ENCODE results near the gene LTN1. TPM values are rescaled to one million over a fixed set of nuclear protein-coding genes. Genes with fewer than 3 reads are reported as not detected.
"Not testable (repeated sequence)": the region's sequence is repeated elsewhere in the genome, so short reads cannot be mapped to it uniquely, and the experiment has no call there.

The LTN1 gene
- total RNA-seq, 1 donor from 2014 or later: 23.9 TPM

DNA sequence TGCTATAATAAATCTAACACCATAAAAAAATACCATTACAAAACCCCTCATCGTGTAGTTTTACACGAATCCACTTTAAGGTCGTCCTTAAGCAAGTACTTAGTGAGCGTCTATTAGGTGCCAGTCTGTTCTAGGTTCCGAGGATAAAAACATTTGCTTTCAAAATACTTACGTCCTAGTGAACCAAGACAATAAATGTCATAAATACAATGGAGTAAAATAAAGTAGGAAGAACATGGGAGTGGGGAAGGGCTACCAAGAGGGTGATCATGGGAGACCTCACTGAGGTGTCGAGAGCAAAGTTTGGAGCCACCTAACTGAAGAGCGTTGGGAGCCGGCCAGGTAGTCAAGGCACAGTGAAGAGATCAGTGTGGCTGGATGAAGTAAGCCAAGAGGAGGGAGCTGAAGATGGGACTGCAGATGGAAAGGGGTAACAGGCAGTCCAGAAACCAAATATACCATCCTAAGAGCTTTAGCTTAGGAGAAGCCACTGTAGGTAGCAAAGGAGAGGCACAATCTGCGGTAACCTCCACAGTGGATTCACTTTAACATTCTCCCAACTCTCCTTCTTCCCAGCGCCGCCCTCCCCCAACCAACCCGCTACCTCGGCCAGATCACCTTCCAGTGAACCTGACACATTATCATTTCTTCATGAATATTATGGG lies 684 bp downstream of the LTN1 start:
- DNase-seq (ENCODE audit: low read depth): no peak

DNA sequence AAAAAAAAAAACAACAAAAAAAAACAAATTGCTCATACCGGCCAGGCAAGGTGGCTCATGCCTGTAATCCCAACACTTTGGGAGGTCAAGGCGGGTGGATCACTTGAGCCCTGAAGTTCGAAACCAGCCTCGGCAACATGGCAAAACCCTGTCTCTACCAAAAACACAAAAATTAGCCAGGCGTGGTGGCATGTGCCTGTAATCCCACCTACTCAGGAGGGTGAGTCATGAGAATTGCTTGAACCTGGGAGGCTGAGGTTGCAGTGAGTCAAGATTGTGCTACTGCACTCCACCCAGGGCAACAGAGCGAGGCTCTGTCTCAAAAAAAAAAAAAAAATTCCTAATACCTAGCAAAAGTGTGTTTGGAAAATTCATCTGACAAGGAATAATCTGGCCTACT lies 4.5 kb downstream of the LTN1 start:
- not testable (repeated sequence) for DNase-seq (ENCODE audit: low read depth)

DNA sequence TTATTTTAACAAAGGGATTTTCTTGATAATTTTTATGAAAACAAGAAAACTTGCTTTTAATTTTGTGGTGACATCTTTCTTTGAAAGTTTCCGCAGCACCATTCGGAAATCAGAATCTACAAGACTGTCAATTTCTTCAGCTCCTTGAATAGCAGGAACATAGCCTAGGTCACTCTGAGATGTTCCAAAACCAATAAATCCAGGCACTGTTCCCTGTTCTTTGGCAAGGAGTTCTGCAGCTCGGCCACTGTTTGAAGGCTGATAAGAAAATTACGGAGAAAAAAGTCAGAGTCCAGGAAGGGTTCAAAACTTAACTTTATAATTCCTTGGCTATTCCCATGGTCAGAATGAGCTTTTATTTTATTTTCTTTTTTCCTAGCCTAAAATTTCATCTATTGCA lies 6.0 kb downstream of the LTN1 start:
- no peak for DNase-seq (ENCODE audit: low read depth)

DNA sequence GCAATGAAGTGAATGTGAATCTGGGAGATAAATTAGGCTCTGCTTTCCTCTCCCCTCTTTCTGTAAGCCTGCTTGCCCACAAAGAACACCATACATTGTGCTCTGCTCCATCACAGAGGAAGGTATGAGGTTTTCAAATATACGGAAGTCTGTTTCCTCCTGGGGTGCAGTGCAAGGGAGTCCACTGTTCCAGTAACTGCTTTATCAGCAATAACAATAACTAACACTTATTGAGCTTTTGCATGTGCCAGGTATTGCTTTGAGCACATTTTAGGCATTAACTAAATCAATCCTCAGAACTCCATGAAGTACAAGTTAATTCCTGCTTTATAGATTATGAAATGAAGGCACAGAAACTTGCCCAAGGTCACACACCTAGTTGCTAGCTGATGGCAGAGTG lies 10.0 kb downstream of the LTN1 start:
- DNase-seq (ENCODE audit: low read depth): no peak

DNA sequence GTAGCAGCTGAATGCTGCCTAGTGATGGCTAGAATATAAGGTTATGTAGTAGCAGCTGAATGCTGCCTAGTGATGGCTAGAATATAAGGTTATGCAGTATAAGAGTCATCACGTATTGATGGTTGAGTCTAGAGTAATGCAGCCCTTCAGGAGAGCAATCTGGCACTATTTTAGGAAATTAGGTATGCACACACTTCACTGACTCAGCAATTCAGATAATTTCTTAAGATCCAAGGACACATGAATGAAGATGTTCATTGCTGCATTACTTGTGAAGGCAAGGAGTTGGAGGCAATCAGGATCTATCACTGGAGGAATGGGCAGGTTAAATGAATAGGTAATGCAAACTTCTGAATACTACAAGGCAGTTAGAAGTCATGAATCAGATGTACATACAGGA lies 13.6 kb downstream of the LTN1 start:
- DNase-seq (ENCODE audit: low read depth): no peak

DNA sequence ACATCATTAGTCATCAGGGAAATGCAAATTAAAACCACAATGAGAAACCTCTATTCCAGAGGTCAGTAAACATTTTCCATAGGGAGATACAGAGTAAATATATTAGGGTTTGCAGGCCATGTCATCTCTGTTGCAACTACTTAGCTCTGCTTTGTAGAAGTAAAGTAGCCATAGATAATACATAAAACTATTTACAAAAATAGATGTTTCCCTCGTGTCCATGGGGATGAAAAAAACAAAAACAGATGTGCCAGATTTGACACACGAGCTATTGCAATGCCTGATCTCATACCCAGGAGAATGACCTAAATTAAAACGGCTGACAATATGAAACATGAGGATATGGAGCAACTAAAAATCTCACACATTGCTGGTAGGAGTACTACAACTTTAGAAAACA lies 17.3 kb downstream of the LTN1 start:
- peak; percentile 75 for DNase-seq (ENCODE audit: low read depth)

DNA sequence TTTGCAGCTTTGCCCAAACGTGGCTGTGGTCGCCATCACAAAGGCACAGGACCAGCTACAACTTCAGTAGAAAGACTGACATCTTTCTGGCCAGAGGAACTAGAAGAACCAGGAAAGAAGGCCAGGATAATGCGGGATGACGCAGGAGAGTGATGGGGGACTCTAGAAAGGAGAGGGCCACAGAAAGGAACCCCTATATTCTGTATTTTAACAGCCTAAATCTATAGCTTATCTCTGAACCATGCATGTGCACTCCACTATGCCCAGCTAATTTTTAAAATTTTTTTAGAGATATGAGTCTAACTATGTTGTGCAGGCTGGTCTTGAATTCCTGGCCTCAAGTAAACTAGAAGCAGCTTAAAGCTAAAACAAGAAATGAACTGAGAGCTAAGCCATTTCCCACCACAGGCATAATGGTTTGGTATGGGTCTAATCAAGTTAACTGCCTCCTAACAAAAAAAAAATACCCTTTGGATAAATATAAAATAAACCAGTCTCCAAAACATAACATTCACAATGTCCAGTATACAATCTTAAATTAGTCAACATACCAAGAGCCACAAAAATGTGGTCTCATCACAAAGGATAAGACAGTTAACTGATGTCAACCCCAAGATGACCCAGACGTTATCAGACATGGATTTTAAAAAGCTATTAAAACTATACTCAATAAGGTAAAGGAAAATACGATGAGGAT lies 18.0 kb downstream of the LTN1 start:
- peak; percentile 7 for DNase-seq (ENCODE audit: low read depth)

DNA sequence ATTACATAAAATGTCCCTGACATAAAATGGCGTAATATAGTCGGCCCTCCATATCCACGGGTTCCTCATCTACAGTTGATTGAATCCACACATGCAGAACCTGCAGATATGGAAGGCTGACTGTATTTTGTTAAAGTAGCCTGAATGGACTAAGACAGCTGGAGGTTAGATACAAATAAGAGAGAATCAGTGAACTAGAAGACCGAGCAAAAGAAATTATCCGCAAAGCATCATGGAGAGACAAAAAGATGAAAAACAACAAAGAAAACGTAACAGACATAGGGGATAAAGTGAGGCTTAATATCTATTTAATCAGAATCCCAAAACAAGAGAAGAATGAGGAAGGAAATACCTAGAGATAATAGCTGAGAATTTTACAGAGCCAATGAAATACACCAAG lies 20.3 kb downstream of the LTN1 start:
- DNase-seq (ENCODE audit: low read depth): no peak

DNA sequence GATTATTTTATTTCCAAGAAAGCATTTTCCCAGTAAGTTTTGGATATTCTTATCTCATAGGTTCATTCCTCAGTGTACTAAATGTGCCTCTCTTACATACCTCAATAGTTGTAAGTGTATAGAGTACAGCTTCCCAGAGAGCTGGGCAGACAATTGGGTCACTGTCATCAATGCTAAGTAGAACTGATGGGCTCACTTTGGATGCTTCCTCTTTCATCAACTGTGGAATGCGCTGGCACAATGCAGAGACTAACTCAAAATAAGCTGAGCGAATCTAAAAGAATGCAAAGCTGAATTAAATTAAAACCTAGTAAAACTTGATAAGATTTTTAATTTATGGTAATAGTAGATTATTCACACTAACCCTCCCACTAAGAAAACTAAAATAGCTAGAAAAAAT lies 21.5 kb downstream of the LTN1 start:
- no peak for DNase-seq (ENCODE audit: low read depth)

DNA sequence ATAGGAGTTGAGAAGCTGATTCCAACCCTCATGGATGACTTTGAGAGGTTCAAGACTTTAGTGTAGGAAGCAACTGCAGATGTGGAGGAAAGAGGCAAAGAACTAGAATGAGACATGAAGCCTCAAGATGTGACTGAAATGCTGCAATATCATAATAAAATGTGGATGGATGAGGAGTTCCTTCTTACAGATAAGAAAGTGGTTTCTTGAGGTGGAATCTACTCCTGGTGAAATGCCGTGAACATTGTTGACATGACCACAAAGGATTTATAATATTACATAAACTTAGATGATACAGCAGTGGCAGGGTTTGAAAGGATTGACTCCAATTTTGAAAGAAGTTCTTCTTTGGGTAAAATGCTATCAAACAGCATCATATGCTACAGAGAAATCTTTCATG lies 28.8 kb downstream of the LTN1 start:
- no peak for DNase-seq (ENCODE audit: low read depth)

DNA sequence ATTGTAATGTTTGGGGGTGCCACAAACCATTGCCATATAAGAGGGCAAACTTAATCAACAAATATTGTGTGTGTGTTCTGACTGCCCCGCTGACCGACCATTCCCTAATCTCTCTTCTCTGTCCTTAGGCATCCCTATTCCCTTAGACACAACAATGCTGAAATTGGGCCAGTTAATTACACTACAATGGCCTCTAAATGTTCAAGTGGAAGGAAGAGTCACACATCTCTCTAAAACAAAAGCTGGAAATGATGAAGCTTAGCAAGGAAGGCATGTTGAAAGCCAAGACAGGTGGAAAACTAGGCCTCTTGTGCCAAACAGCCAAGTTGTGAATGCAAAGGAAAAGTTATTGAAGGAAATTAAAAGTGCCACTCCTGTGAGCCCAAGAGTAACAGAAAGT lies 30.2 kb downstream of the LTN1 start:
- no peak for DNase-seq (ENCODE audit: low read depth)

DNA sequence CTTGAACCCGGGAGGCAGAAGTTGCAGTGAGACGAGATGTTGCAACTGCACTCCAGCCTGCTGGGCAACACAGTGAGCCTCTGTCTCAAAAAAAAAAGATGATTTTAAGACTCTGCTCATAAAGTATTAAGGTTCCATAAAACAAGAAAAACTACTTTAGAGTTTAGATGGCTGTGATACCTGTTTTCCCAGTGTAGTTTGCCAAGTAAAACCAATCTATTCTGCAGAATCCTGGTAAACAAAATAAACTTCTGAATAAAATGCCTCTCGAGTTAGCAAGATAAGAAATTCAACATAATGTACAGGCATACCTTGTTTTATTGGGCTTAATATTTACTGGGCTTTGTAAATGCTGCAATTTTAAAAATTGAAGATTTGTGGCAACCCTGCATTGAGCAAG lies 30.8 kb downstream of the LTN1 start:
- DNase-seq (ENCODE audit: low read depth): no peak

DNA sequence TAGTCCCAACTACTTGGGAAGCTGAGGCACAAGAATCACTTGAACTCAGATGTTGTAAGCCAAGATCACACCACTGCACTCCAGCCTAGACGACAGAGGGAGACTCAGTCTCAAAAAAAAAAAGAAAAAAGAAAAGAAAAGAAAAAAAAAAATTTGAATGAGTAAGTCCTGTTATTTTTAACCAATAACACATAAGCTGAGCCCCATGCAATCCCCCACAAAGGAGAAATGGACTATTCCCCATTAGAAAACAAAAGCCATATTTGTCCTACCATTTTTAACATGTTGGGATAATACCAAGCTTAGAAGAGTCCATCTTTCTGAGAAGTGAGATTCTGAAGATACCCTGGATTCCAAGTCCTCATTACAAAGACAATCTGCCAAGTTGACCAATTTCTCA lies 32.4 kb downstream of the LTN1 start:
- no peak for DNase-seq (ENCODE audit: low read depth)

DNA sequence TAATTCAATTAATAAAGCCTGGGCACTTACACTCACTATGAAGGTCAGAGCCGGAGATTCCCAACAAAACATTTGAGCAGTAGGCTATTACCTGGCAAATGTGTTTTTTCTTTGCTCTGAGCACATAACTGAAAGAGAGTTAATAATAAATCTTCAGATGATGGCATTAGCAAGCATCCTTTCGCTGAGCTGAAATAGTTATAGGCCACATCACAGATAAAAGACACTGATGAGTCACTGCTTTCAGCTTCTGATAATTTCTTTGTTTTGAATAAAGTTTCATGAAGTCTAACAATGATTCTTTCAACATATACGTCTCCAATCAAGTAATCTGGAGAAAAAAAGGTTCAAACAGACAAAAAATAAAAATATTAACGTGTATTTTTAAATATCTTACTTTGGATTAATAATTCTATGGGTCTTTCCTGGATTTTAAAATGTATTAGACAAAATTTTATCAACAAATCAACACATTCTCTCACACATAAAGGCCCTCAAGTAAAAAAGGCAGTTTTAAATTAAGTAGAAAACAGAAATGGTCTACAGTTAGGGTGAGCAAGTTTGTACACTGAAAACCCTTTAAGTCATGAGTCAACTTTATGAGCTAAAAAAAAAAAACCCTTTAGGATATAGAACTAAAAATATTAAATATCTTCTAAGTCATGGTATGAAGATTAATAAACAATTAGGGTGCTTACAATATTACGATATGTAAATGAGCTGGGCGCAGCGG lies 33.1 kb downstream of the LTN1 start:
- peak; percentile 55 for DNase-seq (ENCODE audit: low read depth)

DNA sequence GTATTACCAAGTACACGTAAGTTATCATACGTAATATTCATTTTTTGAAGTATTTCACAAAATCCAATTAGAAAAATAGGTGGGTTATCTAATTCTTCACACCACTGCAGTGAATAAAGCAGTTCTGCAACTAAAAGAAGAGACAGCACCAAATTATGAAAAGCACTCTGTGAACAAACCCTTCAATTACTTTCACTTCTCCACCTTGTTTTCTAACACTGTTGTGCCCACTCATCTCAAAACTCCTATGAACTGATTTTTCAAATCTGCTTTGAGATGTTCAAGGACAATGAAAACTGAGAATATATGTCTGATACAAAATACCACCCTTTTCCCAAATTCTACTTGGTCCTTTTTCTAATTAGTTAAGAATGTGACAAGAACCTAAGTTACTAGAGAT lies 39.4 kb downstream of the LTN1 start:
- DNase-seq (ENCODE audit: low read depth): no peak

DNA sequence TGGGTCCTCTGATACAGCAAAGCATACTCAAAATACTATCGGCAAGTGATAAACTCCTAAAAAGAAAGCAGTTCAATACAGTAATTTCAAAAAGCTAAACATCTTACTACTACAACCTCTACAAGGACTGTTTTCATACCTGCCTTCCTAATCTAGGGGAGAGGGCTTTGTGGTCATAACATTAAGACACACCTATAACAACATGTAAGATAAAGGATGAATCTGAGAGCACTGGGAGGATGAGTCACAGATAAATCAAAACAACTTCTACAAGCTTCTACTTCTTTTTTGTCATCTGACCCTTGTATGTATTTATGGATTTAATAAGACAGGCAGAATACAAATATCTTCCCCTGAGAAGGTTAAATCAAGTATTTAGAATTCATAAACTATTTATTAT lies 40.0 kb downstream of the LTN1 start:
- DNase-seq (ENCODE audit: low read depth): no peak

DNA sequence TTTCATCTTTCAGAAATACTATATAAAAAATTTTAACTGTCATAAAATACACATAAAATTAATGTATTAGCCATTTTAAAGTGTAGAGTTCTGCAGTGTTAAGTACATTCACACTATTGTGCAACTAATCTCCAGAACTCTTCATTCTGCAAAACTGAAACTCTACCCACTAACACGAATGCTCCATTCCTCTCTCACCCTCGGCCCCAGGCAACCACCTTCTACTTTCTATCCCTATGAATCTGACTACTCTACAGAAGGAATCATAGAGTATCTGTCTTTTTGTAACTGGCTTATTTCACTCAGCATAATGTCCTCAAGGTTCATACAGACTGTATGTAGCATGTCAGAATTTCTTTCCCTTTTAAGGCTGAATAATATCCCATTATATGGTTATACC lies 43.4 kb downstream of the LTN1 start:
- no peak for DNase-seq (ENCODE audit: low read depth)

DNA sequence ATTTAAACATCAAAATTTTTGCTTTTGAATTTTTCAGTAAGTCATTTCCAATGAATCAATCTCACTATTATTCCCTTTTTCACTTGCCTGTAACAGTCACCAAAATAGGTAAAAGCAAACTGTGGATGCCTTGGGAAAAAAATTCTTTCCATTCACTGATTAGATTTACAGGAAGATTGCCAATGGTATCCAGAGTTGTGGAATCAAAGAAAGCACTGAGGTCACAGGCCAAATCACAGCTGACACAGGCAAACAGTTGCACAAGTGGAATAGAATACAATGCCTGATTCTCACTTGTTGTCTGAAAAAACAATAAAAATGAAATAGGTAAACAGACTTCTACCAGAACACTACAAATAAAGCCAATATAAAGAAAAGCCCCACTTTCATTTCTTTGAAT lies 48.4 kb downstream of the LTN1 start:
- peak; percentile 39 for DNase-seq (ENCODE audit: low read depth)

DNA sequence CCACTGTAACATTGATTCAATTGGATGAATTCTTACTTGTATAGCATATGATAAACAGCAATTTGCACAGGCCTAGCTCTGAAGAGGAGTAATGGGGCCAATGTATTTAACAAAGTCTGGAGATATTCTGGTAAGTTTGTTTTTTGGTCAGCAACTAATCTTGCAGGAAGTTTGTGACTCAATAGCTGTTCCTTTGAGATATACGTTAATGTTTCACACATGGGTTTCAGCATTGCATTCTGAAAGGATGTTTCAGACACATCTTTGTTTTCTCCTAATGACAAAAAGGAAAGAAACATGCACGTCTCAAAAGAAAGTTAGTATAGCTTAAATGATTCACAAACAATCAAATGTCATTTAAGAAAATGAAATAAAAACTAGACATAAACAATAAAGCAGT lies 49.0 kb downstream of the LTN1 start:
- DNase-seq (ENCODE audit: low read depth): no peak

DNA sequence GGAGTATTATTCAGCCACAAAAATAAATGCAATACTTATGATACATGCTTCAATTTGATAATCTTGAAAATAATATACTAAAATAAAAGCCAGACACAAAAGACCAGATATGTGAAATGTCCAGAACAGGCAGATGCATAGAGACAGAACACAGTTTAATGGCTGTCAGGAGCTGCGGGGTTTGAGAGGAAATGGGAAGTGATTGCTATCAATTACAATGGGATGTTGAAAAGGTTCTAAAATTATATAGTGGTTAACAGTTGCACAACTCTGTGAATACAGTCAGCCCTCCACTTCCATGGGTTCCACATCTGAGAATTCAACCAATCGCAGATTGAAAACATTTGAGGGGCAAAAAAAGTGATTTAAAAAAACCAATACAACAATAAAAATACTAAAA lies 54.0 kb downstream of the LTN1 start:
- DNase-seq (ENCODE audit: low read depth): no peak

DNA sequence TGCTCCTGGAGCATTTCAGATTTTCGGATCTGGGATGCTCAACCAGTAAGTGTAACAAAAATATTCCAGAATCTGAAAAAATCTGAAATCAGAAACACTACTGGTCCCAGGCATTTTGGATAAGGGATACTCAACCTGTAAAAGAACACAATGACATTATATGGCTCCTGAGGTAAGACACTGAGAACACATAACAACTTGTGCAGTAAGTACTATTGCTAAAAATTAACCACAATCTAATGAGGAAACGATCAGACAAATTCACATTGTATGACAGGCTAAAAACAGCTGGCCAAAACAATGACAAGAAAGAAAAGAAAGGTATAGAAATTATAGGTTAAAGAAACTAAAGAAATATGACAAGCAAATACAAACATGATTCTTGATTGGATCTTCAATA lies 54.9 kb downstream of the LTN1 start:
- no peak for DNase-seq (ENCODE audit: low read depth)

DNA sequence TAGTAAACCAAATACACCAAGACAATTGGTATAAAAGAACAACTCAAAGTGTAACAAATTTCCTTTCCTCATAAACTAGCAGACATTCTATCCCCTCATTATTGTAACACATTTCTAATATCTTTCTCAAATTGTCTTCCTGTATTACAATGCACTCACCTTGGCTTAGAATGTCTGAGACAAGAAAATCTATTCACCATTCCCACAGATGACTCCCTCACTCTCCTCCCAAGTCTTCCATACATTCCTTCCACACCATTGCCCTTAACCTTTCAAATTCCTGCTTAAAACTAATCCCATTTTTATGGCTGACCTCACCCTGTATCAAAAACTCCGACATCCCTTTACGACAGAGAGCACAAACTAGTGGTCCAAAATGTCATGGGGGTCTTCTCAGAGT lies 56.0 kb downstream of the LTN1 start:
- DNase-seq (ENCODE audit: low read depth): no peak

DNA sequence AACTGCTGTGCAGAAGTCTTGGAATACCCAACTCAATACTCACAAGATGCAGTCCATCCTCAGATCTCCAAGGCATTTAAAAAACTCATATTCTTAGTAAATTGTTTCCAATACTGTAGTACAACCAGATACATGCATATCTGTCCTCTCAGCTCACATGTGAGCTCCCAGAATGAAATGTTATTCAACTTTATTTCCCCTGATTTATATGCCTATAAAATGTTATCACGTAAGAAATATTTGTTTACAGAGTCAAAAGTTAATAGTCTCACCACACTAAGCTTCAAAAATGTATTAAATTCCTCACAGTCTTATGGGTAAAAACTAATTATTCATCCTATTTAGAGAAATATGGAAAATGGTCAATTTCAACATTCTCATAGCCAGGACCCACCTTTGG lies 56.6 kb downstream of the LTN1 start:
- no peak for DNase-seq (ENCODE audit: low read depth)

All from myocyte (in vitro differentiated cells).